ENCODE data around the gene RILPL2.
"Not testable (repeated sequence)": the region's sequence is repeated elsewhere in the genome, so short reads cannot be mapped to it uniquely, and the experiment has no call there.

RILPL2 gene

GRCh38 chr12:123407269-123407668 lies 29.2 kb downstream of the RILPL2 start:
- in situ Hi-C loops (cut with HindIII; ENCODE audit: low sequenced_read_pairs) = not testable (repeated sequence)

- in situ Hi-C loops (cut with HindIII; ENCODE audit: low sequenced_read_pairs) = no loop called here
Observed at GRCh38 chr12:123404581-123404980, 31.9 kb downstream of the RILPL2 start.

GRCh38 chr12:123401753-123402683 lies 34.5 kb downstream of the RILPL2 start:
- in situ Hi-C loops (cut with HindIII; ENCODE audit: low sequenced_read_pairs) = no loop called here

- in situ Hi-C loops (cut with HindIII; ENCODE audit: low sequenced_read_pairs) = no loop called here
Observed at GRCh38 chr12:123399255-123399617, 37.2 kb downstream of the RILPL2 start.

- in situ Hi-C loops (cut with HindIII; ENCODE audit: low sequenced_read_pairs) = no loop called here
Observed at GRCh38 chr12:123398550-123399254, 37.8 kb downstream of the RILPL2 start.

- in situ Hi-C loops (cut with HindIII; ENCODE audit: low sequenced_read_pairs) = no loop called here
Observed at GRCh38 chr12:123398177-123398549, 38.3 kb downstream of the RILPL2 start.

- in situ Hi-C loops (cut with HindIII; ENCODE audit: low sequenced_read_pairs) = no loop called here
Observed at GRCh38 chr12:123397400-123397799, 39.1 kb downstream of the RILPL2 start.

GRCh38 chr12:123396954-123397353 lies 39.5 kb downstream of the RILPL2 start:
- in situ Hi-C loops (cut with HindIII; ENCODE audit: low sequenced_read_pairs) = no loop called here

GRCh38 chr12:123396543-123396942 lies 39.9 kb downstream of the RILPL2 start:
- in situ Hi-C loops (cut with HindIII; ENCODE audit: low sequenced_read_pairs) = no loop called here

- in situ Hi-C loops (cut with HindIII; ENCODE audit: low sequenced_read_pairs) = no loop called here
Observed at GRCh38 chr12:123395236-123395635, 41.2 kb downstream of the RILPL2 start.

- in situ Hi-C loops (cut with HindIII; ENCODE audit: low sequenced_read_pairs) = no loop called here
Observed at GRCh38 chr12:123393747-123394146, 42.7 kb downstream of the RILPL2 start.

GRCh38 chr12:123391546-123392343 lies 44.7 kb downstream of the RILPL2 start:
- in situ Hi-C loops (cut with HindIII; ENCODE audit: low sequenced_read_pairs) = no loop called here

- in situ Hi-C loops (cut with HindIII; ENCODE audit: low sequenced_read_pairs) = no loop called here
Observed at GRCh38 chr12:123390498-123391426, 45.7 kb downstream of the RILPL2 start.

GRCh38 chr12:123389560-123390351 lies 46.7 kb downstream of the RILPL2 start:
- in situ Hi-C loops (cut with HindIII; ENCODE audit: low sequenced_read_pairs) = no loop called here

- in situ Hi-C loops (cut with HindIII; ENCODE audit: low sequenced_read_pairs) = no loop called here
Observed at GRCh38 chr12:123388951-123389559, 47.4 kb downstream of the RILPL2 start.

- in situ Hi-C loops (cut with HindIII; ENCODE audit: low sequenced_read_pairs) = no loop called here
Observed at GRCh38 chr12:123388177-123388950, 48.1 kb downstream of the RILPL2 start.

GRCh38 chr12:123387508-123388176 lies 48.8 kb downstream of the RILPL2 start:
- in situ Hi-C loops (cut with HindIII; ENCODE audit: low sequenced_read_pairs) = no loop called here

- in situ Hi-C loops (cut with HindIII; ENCODE audit: low sequenced_read_pairs) = not testable (repeated sequence)
Observed at GRCh38 chr12:123385536-123385935, 50.9 kb downstream of the RILPL2 start.

Data from DLD1 (cell line).